Subcutaneous abdominal adipose tissue (tissue), 5 donors: ENCODE data around the gene HYPK.
"Not testable (repeated sequence)": the region's sequence is repeated elsewhere in the genome, so short reads cannot be mapped to it uniquely, and the experiment has no call there.

ENCODE experiments used
- H3K27ac ChIP-seq: one replicate; pipeline ENCODE4 v1.7.0; 2013; ENCODE audit warnings: low read depth, mild to moderate bottlenecking, inconsistent platforms, low read length, moderate library complexity
- H3K27me3 ChIP-seq, 5 donors: one replicate each; pipeline ENCODE4 v1.7.0; 2013; ENCODE audit warnings: low read length in 5 of 5, inconsistent platforms in 1 of 5; ENCODE audit not compliant: control insufficient read depth in 5 of 5, insufficient read depth in 4 of 5
- H3K36me3 ChIP-seq, 5 donors: one replicate each; pipeline ENCODE4 v1.7.0; 2013; ENCODE audit warnings: low read length in 5 of 5; ENCODE audit not compliant: control insufficient read depth in 5 of 5, insufficient read depth in 5 of 5
- H3K4me1 ChIP-seq, 5 donors: one replicate each; pipeline ENCODE4 v1.7.0; 2013; ENCODE audit warnings: low read length in 5 of 5, mild to moderate bottlenecking in 3 of 5, moderate library complexity in 1 of 5; ENCODE audit not compliant: control insufficient read depth in 5 of 5, insufficient read depth in 5 of 5
- H3K4me3 ChIP-seq, 5 donors: one replicate each; pipeline ENCODE4 v1.7.0; 2013; ENCODE audit warnings: low read length in 5 of 5, low read depth in 1 of 5
- H3K9ac ChIP-seq, 5 donors: one replicate each; pipeline ENCODE4 v1.7.0; 2013; ENCODE audit warnings: low read length in 5 of 5, mild to moderate bottlenecking in 4 of 5, moderate library complexity in 3 of 5
- H3K9me3 ChIP-seq, 5 donors: one replicate each; pipeline ENCODE4 v1.7.0; 2013; ENCODE audit warnings: low read length in 5 of 5; ENCODE audit not compliant: control insufficient read depth in 5 of 5
- donor health status: healthy.
- donor health status: healthy.
- donor health status: healthy.
- donor health status: healthy.
- donor health status: healthy.

HYPK gene

GRCh38 chr15:43815064-43815463 is 14.7 kb downstream of the HYPK start:
- not testable (repeated sequence) for H3K9me3 ChIP-seq, H3K4me1 ChIP-seq, H3K4me3 ChIP-seq, H3K27me3 ChIP-seq, H3K27ac ChIP-seq, H3K9ac ChIP-seq
- peaks cover 32 to 56% (median 52%) of the 10 kb centered on the region in 5 donors for H3K36me3 ChIP-seq

GRCh38 chr15:43821505-43821904 is 21.1 kb downstream of the HYPK start:
- Histone ChIP-seq H3K36me3 (peaks cover 5 to 14% (median 12%) of the 10 kb centered on the region in 5 donors), H3K4me1 (peaks cover 1 to 28% (median 23%) of the 10 kb centered on the region in 5 donors), H3K9ac (no peak overlapping the region), H3K9me3 (no peaks in the 10 kb centered on the region), H3K27me3 (no peaks in the 10 kb centered on the region), H3K27ac (no peak overlapping the region), H3K4me3 (no peak overlapping the region)

- Histone ChIP-seq H3K9me3 (no peaks in the 10 kb centered on the region), H3K4me3 (peak within 1 kb of the TSS; percentile 82 to 100 (median 92)), H3K9ac (peak within 1 kb of the TSS; percentile 84 to 95 (median 92)), H3K36me3 (peaks cover 0 to 4% (median 0%) of the 10 kb centered on the region in 5 donors), H3K27me3 (no peaks in the 10 kb centered on the region), H3K4me1 (peaks cover 1 to 41% (median 33%) of the 10 kb centered on the region in 5 donors), H3K27ac (peak within 1 kb of the TSS; percentile 97)
Observed at GRCh38 chr15:43824302-43825246, 24.2 kb downstream of the HYPK start, which contains the start of gene MFAP1. Gene MFAP1 (minus strand): TSS chr15:43824690. CDS start chr15:43824569, 121 bp downstream.

GRCh38 chr15:43825305-43825704 is 24.9 kb downstream of the HYPK start:
- peaks cover 1 to 41% (median 33%) of the 10 kb centered on the region in 5 donors for H3K4me1 ChIP-seq
- H3K9me3 ChIP-seq, H3K36me3 ChIP-seq, H3K9ac ChIP-seq, H3K27ac ChIP-seq, H3K4me3 ChIP-seq, H3K27me3 ChIP-seq: not testable (repeated sequence)

- Histone ChIP-seq H3K27me3 (no peaks in the 10 kb centered on the region), H3K4me3 (peak overlapping the region in 4 of 5 donors; percentile 55 to 76 (median 74)), H3K36me3 (no peaks in the 10 kb centered on the region), H3K9ac (peak overlapping the region in 1 of 5 donors; percentile 80), H3K27ac (peak overlapping the region; percentile 37), H3K9me3 (no peaks in the 10 kb centered on the region), H3K4me1 (peaks cover 1 to 41% (median 33%) of the 10 kb centered on the region in 5 donors)
Observed at GRCh38 chr15:43826029-43826507, 25.7 kb downstream of the HYPK start.

GRCh38 chr15:43826508-43827341 is 26.3 kb downstream of the HYPK start, which contains the start of gene WDR76:
Gene WDR76 (plus strand): TSS chr15:43827002. CDS start chr15:43827033, 31 bp downstream.
- no peaks in the 10 kb centered on the region for H3K9me3 ChIP-seq
- H3K9ac ChIP-seq = peak within 1 kb of the TSS; percentile 12 to 87 (median 76)
- peaks cover 1 to 41% (median 32%) of the 10 kb centered on the region in 5 donors for H3K4me1 ChIP-seq
- H3K4me3 ChIP-seq = peak within 1 kb of the TSS; percentile 50 to 76 (median 72)
- H3K27ac ChIP-seq = peak within 1 kb of the TSS; percentile 41
- no peaks in the 10 kb centered on the region for H3K27me3 ChIP-seq
- no peaks in the 10 kb centered on the region for H3K36me3 ChIP-seq

GRCh38 chr15:43828061-43828657 is 27.8 kb downstream of the HYPK start:
- Histone ChIP-seq H3K36me3 (no peaks in the 10 kb centered on the region), H3K27ac (no peak overlapping the region), H3K9me3 (no peaks in the 10 kb centered on the region), H3K4me1 (peaks cover 1 to 31% (median 25%) of the 10 kb centered on the region in 5 donors), H3K9ac (peak overlapping the region in 3 of 5 donors; percentile 51 to 62 (median 54)), H3K4me3 (no peak overlapping the region), H3K27me3 (no peaks in the 10 kb centered on the region)

- H3K4me3 ChIP-seq, H3K36me3 ChIP-seq, H3K9ac ChIP-seq, H3K27me3 ChIP-seq, H3K27ac ChIP-seq, H3K9me3 ChIP-seq: not testable (repeated sequence)
- peaks cover 1 to 20% (median 14%) of the 10 kb centered on the region in 5 donors for H3K4me1 ChIP-seq
Observed at GRCh38 chr15:43829951-43830540, 29.6 kb downstream of the HYPK start.

- not testable (repeated sequence) for H3K27ac ChIP-seq, H3K9me3 ChIP-seq, H3K9ac ChIP-seq, H3K4me3 ChIP-seq, H3K27me3 ChIP-seq, H3K36me3 ChIP-seq
- peaks cover 1 to 20% (median 14%) of the 10 kb centered on the region in 5 donors for H3K4me1 ChIP-seq
Observed at GRCh38 chr15:43830691-43831275, 30.4 kb downstream of the HYPK start.
